DND-41 (cell line): ENCODE data around the gene HGF.

ENCODE experiments used
- ATAC-seq: fragments of 200-7000 bp; cut with Tn5 transposase; 3 replicates; pipeline ENCODE4 v1.9.1; 2021; ENCODE audit warnings: low read depth; ENCODE audit not compliant: insufficient read depth
- DNase-seq: peaks from one replicate; pipeline ENCODE4 v3.0.0-alpha.2; 2020
- H2AFZ ChIP-seq: 2 replicates; pipeline ENCODE4 v1.6.0; 2012; ENCODE audit warnings: low read depth, low read length
- H3K27ac ChIP-seq: 2 replicates; pipeline ENCODE4 v1.5.1; 2012; ENCODE audit warnings: low read length, inconsistent platforms
- H3K27me3 ChIP-seq: fragments of 200-600 bp; sonication (generic); 2 replicates; pipeline ENCODE4 v1.6.0; 2012; ENCODE audit warnings: low read length, mild to moderate bottlenecking, inconsistent platforms; ENCODE audit not compliant: insufficient read depth, poor library complexity
- H3K36me3 ChIP-seq: 2 replicates; pipeline ENCODE4 v1.5.1; 2012; ENCODE audit warnings: low read length, inconsistent platforms; ENCODE audit not compliant: insufficient read depth
- H3K4me1 ChIP-seq: 2 replicates; pipeline ENCODE4 v1.5.1; 2012; ENCODE audit warnings: mild to moderate bottlenecking, low read length; ENCODE audit not compliant: insufficient read depth
- H3K4me2 ChIP-seq: 2 replicates; pipeline ENCODE4 v1.6.0; 2012; ENCODE audit warnings: mild to moderate bottlenecking, moderate library complexity, low read length, inconsistent platforms; ENCODE audit not compliant: insufficient read depth
- H3K4me3 ChIP-seq, 2 experiments: fragments of 200-600 bp in 1 of 2; shearing (Covaris generic) in 1 of 2; 2 replicates each; pipeline ENCODE4 v1.5.1; 2012 to 2016; ENCODE audit warnings: inconsistent platforms in 2 of 2, low read length in 2 of 2, mild to moderate bottlenecking in 2 of 2, low read depth in 1 of 2, moderate library complexity in 1 of 2
- H3K79me2 ChIP-seq: 2 replicates; pipeline ENCODE4 v1.6.0; 2012; ENCODE audit warnings: low read length, inconsistent platforms; ENCODE audit not compliant: insufficient read depth
- H3K9ac ChIP-seq: 2 replicates; pipeline ENCODE4 v1.6.0; 2012; ENCODE audit warnings: low read depth, mild to moderate bottlenecking, inconsistent platforms, low read length, moderate library complexity
- H3K9me3 ChIP-seq: 2 replicates; pipeline ENCODE4 v1.5.1; 2012; ENCODE audit warnings: low read length, moderate library complexity, mild to moderate bottlenecking, inconsistent platforms; ENCODE audit not compliant: insufficient read depth, severe bottlenecking
- H4K20me1 ChIP-seq: 2 replicates; pipeline ENCODE4 v1.6.0; 2012; ENCODE audit warnings: low read length; ENCODE audit not compliant: insufficient read depth
- EZH2 ChIP-seq: IDR thresholded peaks from 3 replicates; pipeline ENCODE4 v1.6.1; 2012; ENCODE audit warnings: borderline replicate concordance, low read depth, mild to moderate bottlenecking, moderate library complexity, low read length, inconsistent platforms; ENCODE audit not compliant: severe bottlenecking
- TF ChIP-seq, protein P1 (sequence below): IDR thresholded peaks from 2 replicates; pipeline ENCODE4 v1.5.1; 2012; ENCODE audit warnings: borderline replicate concordance, low read length, moderate library complexity, mild to moderate bottlenecking; ENCODE audit not compliant: poor library complexity, severe bottlenecking; ENCODE audit errors: extremely low read depth

Gene HGF

DNA sequence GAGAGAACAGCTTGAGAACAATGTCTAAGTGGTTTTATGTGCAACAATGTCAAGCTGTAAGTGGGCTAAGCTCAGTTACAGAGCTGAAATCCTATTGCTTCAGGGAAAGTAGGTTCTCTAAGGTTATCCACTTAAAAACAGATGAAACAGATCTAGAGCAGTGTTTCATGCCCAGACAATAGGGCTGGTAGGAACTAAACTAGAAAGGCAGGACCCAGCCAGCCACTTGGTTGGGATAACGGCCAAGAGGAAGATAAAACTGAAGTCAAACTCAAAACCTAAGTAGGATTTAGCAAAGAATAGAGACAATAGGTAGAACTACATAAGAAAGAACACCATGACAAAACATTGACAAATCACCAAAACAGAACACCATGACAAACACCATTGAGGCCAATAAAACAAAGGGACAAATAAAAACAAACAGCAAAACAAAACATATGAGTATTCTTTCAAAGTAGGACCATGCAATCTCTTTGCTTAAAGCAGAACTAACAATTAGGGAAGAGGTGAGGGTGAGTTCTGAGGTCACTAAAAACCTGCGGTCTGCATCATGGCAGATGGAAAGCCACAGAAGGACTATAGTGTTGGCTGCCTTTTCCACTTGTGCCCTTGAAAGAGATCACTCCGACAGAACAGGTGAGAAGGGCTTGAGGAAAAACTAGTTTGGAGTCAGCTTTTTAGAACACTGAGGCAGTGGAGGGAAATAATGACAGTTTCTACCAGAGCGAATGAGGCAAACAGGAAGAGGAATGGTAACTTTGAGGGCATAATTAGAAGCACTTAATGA lies 81.0 kb downstream of the HGF start:
- H3K27me3 ChIP-seq = no peaks in the 10 kb centered on the region
- DNase-seq = no peak
- no peak overlapping the region for H3K27ac ChIP-seq
- no peak overlapping the region for H3K4me3 ChIP-seq
- no peak overlapping the region for H2AFZ ChIP-seq
- no peaks in the 10 kb centered on the region for H3K4me1 ChIP-seq
- no peak overlapping the region for H3K9ac ChIP-seq
- H3K9me3 ChIP-seq = no peaks in the 10 kb centered on the region
- TF ChIP-seq, protein P1, sequence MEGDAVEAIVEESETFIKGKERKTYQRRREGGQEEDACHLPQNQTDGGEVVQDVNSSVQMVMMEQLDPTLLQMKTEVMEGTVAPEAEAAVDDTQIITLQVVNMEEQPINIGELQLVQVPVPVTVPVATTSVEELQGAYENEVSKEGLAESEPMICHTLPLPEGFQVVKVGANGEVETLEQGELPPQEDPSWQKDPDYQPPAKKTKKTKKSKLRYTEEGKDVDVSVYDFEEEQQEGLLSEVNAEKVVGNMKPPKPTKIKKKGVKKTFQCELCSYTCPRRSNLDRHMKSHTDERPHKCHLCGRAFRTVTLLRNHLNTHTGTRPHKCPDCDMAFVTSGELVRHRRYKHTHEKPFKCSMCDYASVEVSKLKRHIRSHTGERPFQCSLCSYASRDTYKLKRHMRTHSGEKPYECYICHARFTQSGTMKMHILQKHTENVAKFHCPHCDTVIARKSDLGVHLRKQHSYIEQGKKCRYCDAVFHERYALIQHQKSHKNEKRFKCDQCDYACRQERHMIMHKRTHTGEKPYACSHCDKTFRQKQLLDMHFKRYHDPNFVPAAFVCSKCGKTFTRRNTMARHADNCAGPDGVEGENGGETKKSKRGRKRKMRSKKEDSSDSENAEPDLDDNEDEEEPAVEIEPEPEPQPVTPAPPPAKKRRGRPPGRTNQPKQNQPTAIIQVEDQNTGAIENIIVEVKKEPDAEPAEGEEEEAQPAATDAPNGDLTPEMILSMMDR = no peak
- no peak for TF ChIP-seq EZH2
- H3K79me2 ChIP-seq = no peaks in the 10 kb centered on the region
- H3K36me3 ChIP-seq = no peaks in the 10 kb centered on the region
- no peak for ATAC-seq
- H4K20me1 ChIP-seq = no peaks in the 10 kb centered on the region
- H3K4me2 ChIP-seq = no peak overlapping the region

DNA sequence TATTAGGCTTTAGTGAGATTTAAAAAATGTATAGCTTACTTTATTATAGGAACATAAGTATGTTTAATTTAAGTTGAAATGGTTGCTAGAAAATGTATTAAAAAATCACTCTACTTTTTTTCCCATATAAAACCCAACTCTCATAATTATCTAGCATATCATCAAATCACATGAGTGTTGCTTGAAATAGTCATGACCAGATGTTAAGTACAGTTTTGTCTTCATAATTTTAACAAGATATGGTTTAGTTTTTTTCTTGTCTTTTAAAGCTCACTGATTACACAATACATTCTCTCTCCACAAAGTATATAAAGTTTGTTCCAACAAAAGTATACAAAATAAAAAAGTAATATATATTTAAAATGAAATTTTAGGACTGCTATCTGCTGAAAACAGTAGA lies 82.8 kb downstream of the HGF start:
- no peak for ATAC-seq

DNA sequence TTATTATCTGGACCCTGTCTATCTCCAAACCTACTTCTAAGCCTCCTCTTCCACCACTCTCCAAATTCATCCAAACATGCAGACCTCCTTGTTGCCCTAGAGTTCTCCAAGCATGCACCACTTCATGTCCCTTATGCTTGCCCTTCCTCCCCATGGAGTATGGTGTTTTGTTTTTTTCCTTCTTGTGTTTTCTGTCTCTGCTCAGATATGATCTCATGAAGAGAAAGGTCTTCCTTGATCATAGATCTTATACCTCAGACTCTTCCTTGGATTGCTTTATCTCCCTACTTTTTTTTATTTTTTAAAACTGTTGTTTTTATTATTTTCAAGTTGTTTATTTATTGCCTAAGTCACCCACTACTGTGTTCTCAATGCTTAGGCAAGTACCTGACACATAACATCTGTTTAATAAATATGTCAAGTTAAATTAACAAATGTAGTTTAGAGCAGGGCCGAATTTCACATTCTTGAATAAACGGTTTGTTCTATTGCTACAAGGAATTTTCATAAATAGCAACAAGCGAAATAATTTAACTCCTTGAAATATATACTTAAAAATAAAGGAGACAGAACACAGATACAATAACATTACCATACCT lies 84.5 kb downstream of the HGF start:
- Histone ChIP-seq H2AFZ (no peak overlapping the region), H3K36me3 (no peaks in the 10 kb centered on the region), H3K27me3 (no peaks in the 10 kb centered on the region), H3K4me3 (no peak overlapping the region), H3K4me1 (no peaks in the 10 kb centered on the region), H3K79me2 (no peaks in the 10 kb centered on the region), H3K9me3 (no peaks in the 10 kb centered on the region), H4K20me1 (no peaks in the 10 kb centered on the region), H3K9ac (no peak overlapping the region), H3K4me2 (no peak overlapping the region), H3K27ac (no peak overlapping the region)
- no peak for TF ChIP-seq EZH2
- TF ChIP-seq, protein P1 = no peak
- DNase-seq (no peak), ATAC-seq (no peak)

More for the DNA sequence above, 82.8 kb downstream of the HGF start:
- Histone ChIP-seq H3K9me3 (no peaks in the 10 kb centered on the region), H3K27ac (no peak overlapping the region), H4K20me1 (no peaks in the 10 kb centered on the region), H3K9ac (no peak overlapping the region), H3K4me2 (no peak overlapping the region), H3K79me2 (no peaks in the 10 kb centered on the region), H2AFZ (no peak overlapping the region), H3K27me3 (no peaks in the 10 kb centered on the region), H3K4me3 (no peak overlapping the region), H3K4me1 (no peaks in the 10 kb centered on the region), H3K36me3 (no peaks in the 10 kb centered on the region)
- no peak for TF ChIP-seq EZH2
- TF ChIP-seq, protein P1 = no peak
- no peak for DNase-seq
